ENCODE measurements around the gene ARHGAP11A.
"Not testable (repeated sequence)": the region's sequence is repeated elsewhere in the genome, so short reads cannot be mapped to it uniquely, and the experiment has no call there.

The ARHGAP11A gene

DNA sequence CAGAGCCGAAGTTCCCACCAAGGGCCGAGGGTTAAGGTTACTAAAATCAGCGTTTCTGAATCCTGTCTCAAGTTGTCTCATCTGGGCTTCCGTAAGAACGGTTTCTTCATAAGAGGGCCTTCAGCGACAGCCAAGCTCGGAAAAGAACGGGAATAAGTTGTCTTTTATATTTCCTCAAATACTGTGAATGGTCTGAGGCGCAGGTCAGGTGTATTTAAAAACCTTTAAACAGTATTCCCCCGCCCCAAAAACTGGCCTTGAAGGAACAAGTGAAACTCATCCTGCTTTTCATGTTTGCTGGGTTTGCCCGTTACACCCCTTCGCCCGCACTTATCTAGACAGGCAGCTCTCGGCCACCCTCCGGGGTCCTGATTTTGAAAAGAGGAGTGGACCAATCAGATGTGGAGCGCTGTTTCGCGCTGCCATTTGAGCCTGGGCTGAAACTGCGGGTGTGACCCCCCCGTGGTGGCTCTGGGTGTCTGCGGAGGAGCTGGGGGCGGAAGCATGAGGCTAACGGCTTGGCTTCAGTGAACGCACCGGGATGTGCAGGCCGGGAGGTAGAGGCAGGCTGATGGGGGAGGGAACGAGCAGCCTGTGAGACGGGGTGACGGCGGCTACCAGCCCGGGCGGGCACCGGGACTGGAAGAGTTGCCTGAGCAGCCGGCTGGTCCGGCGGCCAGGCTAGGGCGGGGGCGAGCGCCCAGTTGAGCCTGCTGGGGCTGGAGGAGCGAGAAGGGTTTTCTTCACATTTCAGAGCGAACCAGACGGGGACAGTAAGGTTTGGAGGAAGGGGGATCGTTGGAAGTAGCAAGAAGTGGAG lies at the start of gene ARHGAP11A:
Gene ARHGAP11A (plus strand): TSS at position 454 of the 820 bp plus-strand sequence. CDS start 708 bp downstream, outside the sequence.
- H3K9me3 Mint-ChIP-seq; H3K27me3 Mint-ChIP-seq (ENCODE audit: low read depth): not testable (repeated sequence)
- H3K4me3 Mint-ChIP-seq = peak within 1 kb of the TSS; percentile 98
- peaks cover 24% of the 10 kb centered on the region for H3K36me3 Mint-ChIP-seq (ENCODE audit: low read depth)
- peak within 1 kb of the TSS; percentile 95 for H3K27ac Mint-ChIP-seq
- H3K4me1 Mint-ChIP-seq (ENCODE audit: low read depth) = peaks cover 16% of the 10 kb centered on the region
- DNase-seq (ENCODE audit: low spot score) = peak; percentile 86

DNA sequence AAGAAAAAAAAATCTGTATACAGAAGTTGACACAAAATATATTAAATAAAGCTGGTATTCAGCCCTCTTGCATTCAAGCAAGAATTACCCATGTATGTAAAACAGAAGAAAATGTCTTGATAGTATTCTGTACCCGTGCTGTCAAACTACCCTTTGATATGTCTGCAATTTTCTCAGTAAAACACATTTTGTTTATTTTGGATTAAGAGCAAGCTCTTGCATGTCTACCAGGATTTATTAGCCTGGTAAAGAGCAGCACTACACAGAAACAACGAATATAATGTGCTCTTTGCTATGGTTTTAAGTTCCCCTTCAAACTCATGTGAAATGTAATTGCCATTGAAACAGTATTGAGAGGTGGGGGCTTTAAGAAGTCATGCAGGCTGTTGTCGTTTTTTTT lies 46.3 kb upstream of the ARHGAP11A start:
- H3K36me3 Mint-ChIP-seq (ENCODE audit: low read depth); DNase-seq (ENCODE audit: low spot score); H3K4me3 Mint-ChIP-seq; H3K9me3 Mint-ChIP-seq; H3K4me1 Mint-ChIP-seq (ENCODE audit: low read depth); H3K27ac Mint-ChIP-seq; H3K27me3 Mint-ChIP-seq (ENCODE audit: low read depth): not testable (repeated sequence)

DNA sequence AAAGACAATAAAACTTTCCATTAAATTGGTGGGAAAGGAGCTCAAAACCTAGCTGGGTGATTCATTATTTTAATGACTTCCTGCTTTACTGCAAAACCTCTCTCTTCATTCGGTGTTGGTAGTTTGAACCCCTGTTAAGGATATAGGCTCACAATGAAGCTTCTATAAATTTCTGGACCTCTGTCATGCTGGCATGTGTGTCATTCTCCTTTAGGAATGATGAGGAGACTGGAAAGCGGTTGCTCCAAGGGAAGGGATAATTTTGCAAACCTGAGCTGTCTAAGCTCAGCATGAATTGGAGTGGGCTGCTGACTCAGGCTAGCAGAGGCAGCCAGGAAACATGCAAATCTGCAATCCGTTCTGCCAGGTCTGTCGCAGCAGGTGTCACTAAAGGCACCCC lies 36.8 kb upstream of the ARHGAP11A start:
- H3K4me1 Mint-ChIP-seq (ENCODE audit: low read depth); H3K9me3 Mint-ChIP-seq; H3K36me3 Mint-ChIP-seq (ENCODE audit: low read depth); H3K27me3 Mint-ChIP-seq (ENCODE audit: low read depth): not testable (repeated sequence)
- DNase-seq (ENCODE audit: low spot score) = peak; percentile 17
- Mint-ChIP-seq H3K27ac (peak overlapping the region; percentile 78), H3K4me3 (peak overlapping the region; percentile 58)

GRCh38 chr15:32585844-32586243 lies 29.5 kb upstream of the ARHGAP11A start:
- not testable (repeated sequence) for H3K4me3 Mint-ChIP-seq; H3K9me3 Mint-ChIP-seq; H3K36me3 Mint-ChIP-seq (ENCODE audit: low read depth); H3K4me1 Mint-ChIP-seq (ENCODE audit: low read depth); H3K27me3 Mint-ChIP-seq (ENCODE audit: low read depth); H3K27ac Mint-ChIP-seq; DNase-seq (ENCODE audit: low spot score)

- not testable (repeated sequence) for H3K27me3 Mint-ChIP-seq (ENCODE audit: low read depth)
These were observed 22.2 kb upstream of the ARHGAP11A start, which contains the start of gene GOLGA8N for GRCh38 chr15:32593151-32593550. GOLGA8N (plus strand) TSS chr15:32593456.

GRCh38 chr15:32609518-32609917 lies 5.8 kb upstream of the ARHGAP11A start:
- not testable (repeated sequence) for H3K27ac Mint-ChIP-seq; H3K36me3 Mint-ChIP-seq (ENCODE audit: low read depth); H3K4me1 Mint-ChIP-seq (ENCODE audit: low read depth); H3K9me3 Mint-ChIP-seq; H3K4me3 Mint-ChIP-seq; H3K27me3 Mint-ChIP-seq (ENCODE audit: low read depth); DNase-seq (ENCODE audit: low spot score)

More at GRCh38 chr15:32593151-32593550, 22.2 kb upstream of the ARHGAP11A start, which contains the start of gene GOLGA8N:
- H3K9me3 Mint-ChIP-seq; H3K27ac Mint-ChIP-seq; H3K36me3 Mint-ChIP-seq (ENCODE audit: low read depth); DNase-seq (ENCODE audit: low spot score); H3K4me3 Mint-ChIP-seq; H3K4me1 Mint-ChIP-seq (ENCODE audit: low read depth): not testable (repeated sequence)

- H3K4me1 Mint-ChIP-seq (ENCODE audit: low read depth); H3K4me3 Mint-ChIP-seq; H3K9me3 Mint-ChIP-seq; H3K27me3 Mint-ChIP-seq (ENCODE audit: low read depth); H3K36me3 Mint-ChIP-seq (ENCODE audit: low read depth); H3K27ac Mint-ChIP-seq; DNase-seq (ENCODE audit: low spot score): not testable (repeated sequence)
These were observed 4.6 kb upstream of the ARHGAP11A start for GRCh38 chr15:32610719-32611118.

DNA sequence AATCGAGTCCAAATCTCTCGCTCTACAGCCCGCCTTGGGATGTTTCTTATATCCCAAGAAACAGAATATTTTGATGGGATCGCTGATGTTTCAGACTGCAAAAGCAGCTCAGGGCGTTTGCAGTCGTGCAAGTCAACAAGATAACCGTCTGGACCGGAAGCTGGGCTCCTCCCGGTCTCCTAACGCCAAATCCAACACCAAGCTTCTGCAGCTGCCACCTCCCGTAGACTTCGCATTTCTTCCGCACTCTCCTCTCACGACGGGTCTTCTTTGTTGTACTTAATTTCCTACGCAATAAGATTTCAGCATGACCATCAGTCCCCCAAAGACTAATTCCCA lies 623 bp upstream of the ARHGAP11A start:
- H3K9me3 Mint-ChIP-seq; DNase-seq (ENCODE audit: low spot score); H3K27me3 Mint-ChIP-seq (ENCODE audit: low read depth): not testable (repeated sequence)
- peak overlapping the region; percentile 95 for H3K27ac Mint-ChIP-seq
- H3K36me3 Mint-ChIP-seq (ENCODE audit: low read depth) = peaks cover 22% of the 10 kb centered on the region
- H3K4me1 Mint-ChIP-seq (ENCODE audit: low read depth) = peaks cover 16% of the 10 kb centered on the region
- peak overlapping the region; percentile 98 for H3K4me3 Mint-ChIP-seq

GRCh38 chr15:32615871-32616426 lies 645 bp downstream of the ARHGAP11A start:
- Mint-ChIP-seq H3K4me3 (peak overlapping the region; percentile 98), H3K27ac (peak overlapping the region; percentile 95), H3K4me1 (ENCODE audit: low read depth) (peaks cover 15% of the 10 kb centered on the region), H3K36me3 (ENCODE audit: low read depth) (peaks cover 24% of the 10 kb centered on the region)
- peak; percentile 25 for DNase-seq (ENCODE audit: low spot score)
- H3K9me3 Mint-ChIP-seq; H3K27me3 Mint-ChIP-seq (ENCODE audit: low read depth): not testable (repeated sequence)

GRCh38 chr15:32636410-32636809 lies 21.1 kb downstream of the ARHGAP11A start:
- Mint-ChIP-seq H3K27me3 (ENCODE audit: low read depth) (no peaks in the 10 kb centered on the region), H3K4me3 (no peak overlapping the region), H3K36me3 (ENCODE audit: low read depth) (peaks cover 60% of the 10 kb centered on the region), H3K9me3 (no peaks in the 10 kb centered on the region), H3K4me1 (ENCODE audit: low read depth) (peaks cover 6% of the 10 kb centered on the region), H3K27ac (no peak overlapping the region)
- DNase-seq (ENCODE audit: low spot score) = no peak

DNA sequence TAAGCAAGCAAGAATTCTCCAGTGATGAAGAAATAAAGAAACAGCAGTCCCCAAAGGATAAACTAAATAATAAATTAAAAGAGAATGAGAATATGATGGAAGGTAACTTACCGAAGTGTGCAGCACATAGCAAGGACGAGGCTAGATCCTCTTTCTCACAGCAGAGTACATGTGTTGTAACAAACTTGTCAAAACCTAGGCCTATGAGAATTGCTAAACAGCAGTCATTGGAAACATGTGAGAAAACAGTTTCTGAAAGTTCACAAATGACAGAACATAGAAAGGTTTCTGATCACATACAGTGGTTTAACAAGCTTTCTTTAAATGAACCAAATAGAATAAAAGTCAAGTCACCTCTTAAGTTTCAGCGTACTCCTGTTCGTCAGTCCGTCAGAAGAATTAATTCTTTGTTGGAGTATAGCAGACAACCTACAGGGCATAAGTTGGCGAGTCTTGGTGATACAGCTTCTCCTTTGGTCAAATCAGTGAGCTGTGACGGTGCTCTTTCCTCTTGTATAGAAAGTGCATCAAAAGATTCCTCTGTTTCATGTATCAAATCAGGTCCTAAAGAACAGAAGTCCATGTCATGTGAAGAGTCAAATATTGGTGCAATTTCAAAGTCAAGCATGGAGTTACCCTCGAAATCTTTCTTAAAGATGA lies 21.7 kb downstream of the ARHGAP11A start:
- Mint-ChIP-seq H3K36me3 (ENCODE audit: low read depth) (peaks cover 56% of the 10 kb centered on the region), H3K27me3 (ENCODE audit: low read depth) (no peaks in the 10 kb centered on the region), H3K9me3 (no peaks in the 10 kb centered on the region), H3K4me1 (ENCODE audit: low read depth) (peaks cover 6% of the 10 kb centered on the region), H3K4me3 (no peak overlapping the region), H3K27ac (no peak overlapping the region)
- DNase-seq (ENCODE audit: low spot score) = no peak

- Mint-ChIP-seq H3K27me3 (ENCODE audit: low read depth) (no peaks in the 10 kb centered on the region), H3K36me3 (ENCODE audit: low read depth) (peaks cover 55% of the 10 kb centered on the region)
These were observed 22.4 kb downstream of the ARHGAP11A start for GRCh38 chr15:32637704-32638103.

DNA sequence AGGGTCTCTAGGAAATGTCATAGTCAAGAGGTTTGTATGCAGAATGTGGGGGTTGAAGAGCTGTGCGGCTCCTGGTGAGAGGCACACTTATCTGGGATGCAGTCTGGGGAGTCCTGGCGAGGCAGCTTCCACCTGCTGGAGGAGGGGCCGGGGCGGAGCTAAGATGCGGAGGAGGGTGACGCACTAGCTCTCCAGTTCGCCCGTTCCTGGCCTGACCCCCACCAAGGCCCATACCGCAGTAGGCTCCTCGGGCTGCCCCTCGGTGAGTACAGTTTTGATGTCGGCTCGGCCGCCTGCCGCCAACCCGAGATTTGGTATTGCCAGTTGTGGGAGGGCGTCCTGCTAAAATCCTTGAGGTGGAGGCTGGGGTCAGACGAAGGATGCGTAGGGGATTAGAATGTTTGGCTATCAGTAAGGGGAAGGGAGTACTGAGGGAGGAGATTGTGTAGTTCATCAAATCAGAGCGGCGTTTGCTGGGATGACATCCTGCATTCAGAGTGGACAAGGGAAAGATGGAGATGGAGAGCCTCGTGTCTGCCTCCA lies 26.3 kb downstream of the ARHGAP11A start, which contains the start of gene SCG5:
Gene SCG5 (plus strand): TSS at position 194 of the 543 bp plus-strand sequence. CDS start 1,883 bp downstream, outside the sequence.
- Mint-ChIP-seq H3K4me3 (no peak within 1 kb of the TSS), H3K4me1 (ENCODE audit: low read depth) (peaks cover 4% of the 10 kb centered on the region), H3K9me3 (no peaks in the 10 kb centered on the region), H3K27ac (no peak within 1 kb of the TSS), H3K27me3 (ENCODE audit: low read depth) (no peaks in the 10 kb centered on the region), H3K36me3 (ENCODE audit: low read depth) (peaks cover 46% of the 10 kb centered on the region)
- no peak for DNase-seq (ENCODE audit: low spot score)

More at GRCh38 chr15:32637704-32638103, 22.4 kb downstream of the ARHGAP11A start:
- H3K4me1 Mint-ChIP-seq (ENCODE audit: low read depth) = peaks cover 6% of the 10 kb centered on the region
- no peak for DNase-seq (ENCODE audit: low spot score)
- no peak overlapping the region for H3K27ac Mint-ChIP-seq
- no peak overlapping the region for H3K4me3 Mint-ChIP-seq
- no peaks in the 10 kb centered on the region for H3K9me3 Mint-ChIP-seq
